Endothelial cell of umbilical vein (primary cell): ENCODE results near the gene ARG1.

ENCODE experiments used
- EZH2 ChIP-seq: IDR thresholded peaks from 2 replicates; pipeline ENCODE4 v1.6.1; 2012; ENCODE audit warnings: borderline replicate concordance, low read depth, mild to moderate bottlenecking, moderate library complexity, low read length, inconsistent platforms; ENCODE audit not compliant: severe bottlenecking
- JUN ChIP-seq: IDR thresholded peaks from 2 replicates; pipeline ENCODE4 v1.6.1; 2011; ENCODE audit warnings: borderline replicate concordance, low read depth; ENCODE audit not compliant: insufficient read length, insufficient read depth
- MYC ChIP-seq: IDR thresholded peaks from one replicate; pipeline ENCODE4 v1.6.1; 2011; ENCODE audit warnings: mild to moderate bottlenecking, low read depth, low read length
- POLR2A ChIP-seq: IDR thresholded peaks from 2 replicates; pipeline ENCODE4 v1.6.1; 2012; ENCODE audit warnings: low read depth, mild to moderate bottlenecking, control low read depth, low read length
- POLR2AphosphoS5 ChIP-seq: IDR thresholded peaks from 2 replicates; pipeline ENCODE4 v1.6.1; 2012; ENCODE audit warnings: low read depth, mild to moderate bottlenecking, control low read depth, low read length, moderate library complexity; ENCODE audit not compliant: insufficient read depth
- TF ChIP-seq, protein P1 (sequence below), 2 donors: IDR thresholded peaks; 1 replicate in 1 of 2; 2 replicates in 1 of 2; pipeline ENCODE4 v1.5.1; 2011; ENCODE audit warnings: low read length in 2 of 2, mild to moderate bottlenecking in 2 of 2, moderate library complexity in 2 of 2, control low read depth in 1 of 2, inconsistent platforms in 1 of 2, low read depth in 1 of 2; ENCODE audit not compliant: insufficient read depth in 1 of 2; ENCODE audit errors: extremely low read depth in 1 of 2
- TF ChIP-seq, protein P2 (sequence below): IDR thresholded peaks from 2 replicates; pipeline ENCODE4 v1.6.1; 2011; ENCODE audit not compliant: insufficient read depth, insufficient read length

DNA sequence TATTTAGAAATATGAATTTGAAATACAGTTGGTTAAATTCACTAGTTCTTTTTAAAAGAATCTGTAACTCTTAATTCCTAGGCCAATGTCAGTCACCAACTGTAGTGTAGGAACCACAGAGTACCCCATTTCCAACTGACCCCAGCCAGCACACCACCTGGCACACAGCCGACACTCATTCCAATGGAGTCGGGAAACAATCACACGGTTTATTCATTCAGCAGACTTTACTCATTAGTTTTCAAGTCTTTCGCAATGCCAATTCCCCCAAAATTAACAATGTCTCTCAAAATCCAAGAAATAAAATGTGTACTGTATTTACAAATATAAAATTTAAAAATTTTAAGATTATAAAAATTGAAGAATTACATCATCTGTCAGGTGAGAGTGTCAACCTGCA, 13.5 kb downstream of the ARG1 start:
- TF ChIP-seq, protein P1, sequence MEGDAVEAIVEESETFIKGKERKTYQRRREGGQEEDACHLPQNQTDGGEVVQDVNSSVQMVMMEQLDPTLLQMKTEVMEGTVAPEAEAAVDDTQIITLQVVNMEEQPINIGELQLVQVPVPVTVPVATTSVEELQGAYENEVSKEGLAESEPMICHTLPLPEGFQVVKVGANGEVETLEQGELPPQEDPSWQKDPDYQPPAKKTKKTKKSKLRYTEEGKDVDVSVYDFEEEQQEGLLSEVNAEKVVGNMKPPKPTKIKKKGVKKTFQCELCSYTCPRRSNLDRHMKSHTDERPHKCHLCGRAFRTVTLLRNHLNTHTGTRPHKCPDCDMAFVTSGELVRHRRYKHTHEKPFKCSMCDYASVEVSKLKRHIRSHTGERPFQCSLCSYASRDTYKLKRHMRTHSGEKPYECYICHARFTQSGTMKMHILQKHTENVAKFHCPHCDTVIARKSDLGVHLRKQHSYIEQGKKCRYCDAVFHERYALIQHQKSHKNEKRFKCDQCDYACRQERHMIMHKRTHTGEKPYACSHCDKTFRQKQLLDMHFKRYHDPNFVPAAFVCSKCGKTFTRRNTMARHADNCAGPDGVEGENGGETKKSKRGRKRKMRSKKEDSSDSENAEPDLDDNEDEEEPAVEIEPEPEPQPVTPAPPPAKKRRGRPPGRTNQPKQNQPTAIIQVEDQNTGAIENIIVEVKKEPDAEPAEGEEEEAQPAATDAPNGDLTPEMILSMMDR (IDR thresholded peaks at IDR 0.05; ENCODE audit: extremely low read depth in 1 of 2, insufficient read depth in 1 of 2, low read depth in 1 of 2, low read length in 2 of 2) = no peak
- TF ChIP-seq, protein P2, sequence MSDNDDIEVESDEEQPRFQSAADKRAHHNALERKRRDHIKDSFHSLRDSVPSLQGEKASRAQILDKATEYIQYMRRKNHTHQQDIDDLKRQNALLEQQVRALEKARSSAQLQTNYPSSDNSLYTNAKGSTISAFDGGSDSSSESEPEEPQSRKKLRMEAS = no peak
- TF ChIP-seq EZH2 (no peak), POLR2A (no peak), POLR2AphosphoS5 (no peak), MYC (no peak), JUN (no peak)
